Liver (tissue), 3 donors: Measurements from ENCODE around the gene AHNAK2.

Source experiments
- HNF4A ChIP-seq, 2 donors: conservative IDR thresholded peaks; 2 replicates each; pipeline ENCODE4 v1.6.1; 2016; ENCODE audit warnings: antibody characterized with exemption in 2 of 2, mild to moderate bottlenecking in 2 of 2
- TF ChIP-seq, protein P1 (sequence below): fragments of 150-350 bp; IDR thresholded peaks from 2 replicates; pipeline ENCODE4 v1.5.1; 2017; ENCODE audit warnings: improper control_type of control experiment, low read depth, low read length; ENCODE audit not compliant: missing input control
- donor health status: healthy.
- donor health status: healthy.

DNA sequence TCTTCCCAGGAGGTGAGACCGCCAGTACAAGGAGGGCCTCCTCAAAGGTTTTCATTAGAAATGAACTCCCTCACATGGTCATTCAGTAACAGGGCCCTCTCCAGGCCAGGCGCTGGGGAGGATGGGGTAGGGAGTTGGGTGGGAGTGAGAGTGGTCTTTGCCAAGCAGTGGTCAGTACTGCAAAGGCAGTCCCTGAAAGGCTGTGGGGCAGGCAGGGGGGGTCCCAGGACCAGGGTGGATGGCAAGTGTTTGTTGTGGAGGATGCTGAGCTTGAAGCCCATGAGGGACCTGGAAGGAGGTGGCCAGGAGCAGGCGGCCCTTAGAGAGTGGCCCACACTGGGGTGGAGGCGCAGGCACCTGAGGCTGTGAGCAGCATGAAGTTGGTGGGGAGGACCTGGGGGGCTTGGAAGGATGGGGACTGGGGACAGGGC, 87.0 kb downstream of the AHNAK2 start:
- TF ChIP-seq, protein P1, sequence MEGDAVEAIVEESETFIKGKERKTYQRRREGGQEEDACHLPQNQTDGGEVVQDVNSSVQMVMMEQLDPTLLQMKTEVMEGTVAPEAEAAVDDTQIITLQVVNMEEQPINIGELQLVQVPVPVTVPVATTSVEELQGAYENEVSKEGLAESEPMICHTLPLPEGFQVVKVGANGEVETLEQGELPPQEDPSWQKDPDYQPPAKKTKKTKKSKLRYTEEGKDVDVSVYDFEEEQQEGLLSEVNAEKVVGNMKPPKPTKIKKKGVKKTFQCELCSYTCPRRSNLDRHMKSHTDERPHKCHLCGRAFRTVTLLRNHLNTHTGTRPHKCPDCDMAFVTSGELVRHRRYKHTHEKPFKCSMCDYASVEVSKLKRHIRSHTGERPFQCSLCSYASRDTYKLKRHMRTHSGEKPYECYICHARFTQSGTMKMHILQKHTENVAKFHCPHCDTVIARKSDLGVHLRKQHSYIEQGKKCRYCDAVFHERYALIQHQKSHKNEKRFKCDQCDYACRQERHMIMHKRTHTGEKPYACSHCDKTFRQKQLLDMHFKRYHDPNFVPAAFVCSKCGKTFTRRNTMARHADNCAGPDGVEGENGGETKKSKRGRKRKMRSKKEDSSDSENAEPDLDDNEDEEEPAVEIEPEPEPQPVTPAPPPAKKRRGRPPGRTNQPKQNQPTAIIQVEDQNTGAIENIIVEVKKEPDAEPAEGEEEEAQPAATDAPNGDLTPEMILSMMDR: no peak
- no peak for TF ChIP-seq HNF4A (conservative IDR thresholded peaks at IDR 0.05)
